SKM-1 treated with dmso at 0.1 percent for 144 hours (cell line): ENCODE measurements around the gene DYNLL1.
"Not testable (repeated sequence)": the region's sequence is repeated elsewhere in the genome, so short reads cannot be mapped to it uniquely, and the experiment has no call there.

ENCODE experiments used
- DNase-seq: peaks from one replicate; lab custom pipeline; 2025; ENCODE audit not compliant: unreplicated experiment; lab: John Stamatoyannopoulos, UW

DYNLL1 gene

DNA sequence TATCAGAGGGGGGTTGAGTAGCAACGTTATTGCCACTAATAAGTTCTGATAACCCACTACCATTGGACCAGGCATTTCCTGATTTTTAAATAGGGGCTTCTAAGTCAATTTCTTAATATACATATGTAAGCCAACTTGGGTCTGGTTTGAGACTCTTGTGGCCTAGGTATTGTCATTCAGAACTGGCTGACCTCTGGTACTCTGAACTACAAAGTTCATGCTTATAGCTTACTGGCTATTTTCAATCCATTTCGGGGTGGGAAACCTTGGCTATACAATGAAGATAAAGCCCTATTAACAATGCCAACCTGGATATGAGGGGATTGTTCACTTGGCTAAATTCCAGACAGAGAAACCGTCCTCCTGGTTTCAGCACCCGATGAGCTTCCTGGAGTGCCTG lies 8.7 kb downstream of the DYNLL1 start:
- DNase-seq, result no peak

DNA sequence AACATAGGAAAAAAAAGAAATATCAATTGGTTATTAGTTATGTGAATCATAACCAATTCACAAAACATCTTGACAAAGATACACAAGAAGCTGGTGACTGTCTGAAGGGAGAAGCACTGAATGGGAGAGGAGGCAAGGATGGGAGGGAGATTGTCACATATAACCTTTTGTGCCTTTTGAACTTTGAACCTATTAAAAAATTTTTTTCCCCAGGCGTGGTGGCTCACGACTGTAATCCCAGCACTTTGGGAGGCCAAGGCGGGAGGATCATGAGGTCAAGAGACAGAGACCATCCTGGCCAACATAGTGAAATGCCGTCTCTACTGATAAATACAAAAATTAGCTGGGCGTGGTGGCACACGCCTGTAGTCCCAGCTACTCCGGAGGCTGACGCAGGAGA lies 12.6 kb downstream of the DYNLL1 start:
- DNase-seq, result no peak

GRCh38 chr12:120514002-120514401 lies 18.1 kb downstream of the DYNLL1 start:
- DNase-seq, result no peak

DNA sequence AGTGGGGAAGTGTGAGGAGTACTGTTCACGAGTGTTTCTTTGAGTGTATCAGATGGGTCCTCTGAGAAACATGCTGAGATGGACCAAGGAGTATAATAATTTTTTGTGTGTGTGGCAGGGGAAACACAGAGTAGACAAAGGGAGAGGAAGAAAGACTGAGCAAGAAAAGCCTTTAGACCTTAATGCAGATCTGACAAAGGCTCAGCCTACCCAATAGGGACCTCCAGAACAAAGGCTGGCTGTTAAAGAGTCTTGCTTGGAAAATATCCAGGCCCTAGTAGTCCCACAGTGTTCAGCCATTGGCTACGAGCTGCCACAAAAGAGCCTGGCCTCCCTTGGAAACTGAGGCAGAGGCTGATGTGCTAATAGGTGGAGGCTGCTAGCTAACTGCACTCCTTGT lies 19.6 kb downstream of the DYNLL1 start:
- DNase-seq, result no peak

DNA sequence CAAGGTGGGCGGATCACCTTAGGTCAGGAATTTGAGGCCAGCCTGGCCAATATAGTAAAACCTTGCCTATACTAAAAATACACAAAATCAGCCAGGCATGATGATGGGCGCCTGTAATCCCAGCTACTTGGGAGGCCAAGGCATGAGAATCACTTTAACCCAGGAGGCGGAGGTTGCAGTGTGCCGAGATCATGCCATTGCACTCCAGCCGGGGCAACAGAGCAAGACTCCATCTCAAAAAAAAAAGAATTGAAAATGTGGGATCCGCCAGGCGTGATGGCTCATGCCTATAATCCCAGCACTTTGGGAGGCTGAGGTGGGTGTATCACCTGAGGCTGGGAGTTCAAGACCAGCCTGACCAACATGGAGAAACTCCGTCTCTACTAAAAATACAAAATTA lies 23.4 kb downstream of the DYNLL1 start:
- DNase-seq, result not testable (repeated sequence)

DNA sequence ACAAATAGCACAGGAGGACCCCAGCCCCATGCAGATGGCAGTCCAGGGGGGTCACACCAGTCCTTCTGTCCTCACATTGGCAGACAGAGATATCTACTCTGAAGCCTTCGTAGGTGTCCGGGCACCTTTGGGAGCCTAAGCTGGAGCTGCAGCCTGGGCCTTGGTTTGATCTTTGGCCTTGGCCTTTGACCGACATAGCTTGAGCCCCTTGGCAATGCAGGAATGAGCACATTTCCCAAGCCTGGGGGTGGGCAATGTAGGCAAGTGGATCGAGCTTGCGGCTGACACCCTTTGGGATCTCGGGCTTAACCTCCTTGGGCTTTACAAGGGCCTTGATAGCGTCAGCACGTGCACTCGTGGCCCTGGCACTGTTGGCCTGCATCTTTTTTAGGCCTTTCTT lies 26.7 kb downstream of the DYNLL1 start:
- DNase-seq, result no peak

GRCh38 chr12:120528861-120529525 lies 33.1 kb downstream of the DYNLL1 start, which contains the start of gene COQ5:
Gene COQ5 (minus strand): TSS chr12:120529158. CDS start chr12:120529141, 17 bp downstream.
- peak; percentile 26 for DNase-seq

DNA sequence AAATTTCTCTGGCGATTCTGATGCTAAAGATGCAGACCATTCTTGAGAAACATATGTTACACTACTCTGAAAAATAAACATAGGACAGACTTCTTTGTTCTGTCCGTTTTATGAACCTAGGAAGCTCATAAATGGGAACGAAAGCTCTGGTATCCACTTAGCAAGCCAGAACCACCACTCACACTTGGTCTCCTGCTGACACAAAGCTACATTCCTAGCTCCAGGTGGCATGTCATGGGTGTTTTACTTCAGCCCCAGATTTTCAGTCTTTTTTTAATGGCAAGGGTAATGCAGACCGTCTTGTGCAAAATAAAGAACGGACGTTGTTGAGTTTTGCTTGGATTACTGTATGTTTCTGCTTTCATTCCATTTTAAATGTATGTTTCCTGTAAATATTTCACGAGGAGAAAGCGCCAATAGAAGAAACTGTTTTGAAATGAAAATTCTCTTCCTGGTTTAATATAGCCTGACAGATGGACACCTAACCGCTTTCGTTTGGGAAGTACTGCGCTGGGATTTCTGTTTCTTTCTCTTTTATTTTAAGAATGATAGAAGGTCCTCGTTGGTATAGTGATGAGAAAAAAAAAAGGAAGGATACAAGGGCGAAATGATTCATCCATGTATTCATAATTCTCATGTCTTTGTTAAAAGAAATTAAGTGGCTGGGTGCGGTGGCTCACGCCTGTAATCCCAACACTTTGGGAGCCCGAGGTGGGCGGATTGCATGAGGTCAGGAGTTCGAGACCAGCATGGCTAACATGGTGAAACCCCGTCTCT lies 33.9 kb downstream of the DYNLL1 start:
- DNase-seq, result no peak

- DNase-seq, result not testable (repeated sequence)
These were observed 34.5 kb downstream of the DYNLL1 start for GRCh38 chr12:120530418-120530761.

DNA sequence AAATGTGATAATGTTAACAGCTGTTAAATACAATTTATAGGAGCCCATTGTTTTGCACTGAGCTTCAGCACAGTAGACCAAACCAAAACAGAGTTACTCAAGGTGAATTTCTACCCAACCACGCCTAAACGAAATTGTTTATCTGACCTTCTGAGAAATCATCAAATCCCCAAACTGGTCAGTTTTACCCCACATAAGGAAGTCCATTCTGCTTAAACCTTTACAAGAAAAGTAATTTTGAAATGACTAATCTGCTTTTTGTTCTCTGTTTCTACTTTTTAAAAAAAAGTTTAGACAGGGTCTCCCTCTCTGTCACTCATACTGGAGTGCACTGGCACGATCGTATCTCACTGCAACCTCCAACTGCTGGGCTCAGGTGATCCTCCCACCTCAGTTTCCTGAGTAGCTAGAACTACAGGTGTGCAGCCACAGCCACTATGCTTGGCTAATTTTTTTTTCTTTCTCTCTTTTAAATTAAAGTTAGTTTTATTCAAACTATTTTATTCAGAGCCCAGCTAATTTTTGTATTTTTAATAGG lies 36.9 kb downstream of the DYNLL1 start:
- DNase-seq, result no peak

DNA sequence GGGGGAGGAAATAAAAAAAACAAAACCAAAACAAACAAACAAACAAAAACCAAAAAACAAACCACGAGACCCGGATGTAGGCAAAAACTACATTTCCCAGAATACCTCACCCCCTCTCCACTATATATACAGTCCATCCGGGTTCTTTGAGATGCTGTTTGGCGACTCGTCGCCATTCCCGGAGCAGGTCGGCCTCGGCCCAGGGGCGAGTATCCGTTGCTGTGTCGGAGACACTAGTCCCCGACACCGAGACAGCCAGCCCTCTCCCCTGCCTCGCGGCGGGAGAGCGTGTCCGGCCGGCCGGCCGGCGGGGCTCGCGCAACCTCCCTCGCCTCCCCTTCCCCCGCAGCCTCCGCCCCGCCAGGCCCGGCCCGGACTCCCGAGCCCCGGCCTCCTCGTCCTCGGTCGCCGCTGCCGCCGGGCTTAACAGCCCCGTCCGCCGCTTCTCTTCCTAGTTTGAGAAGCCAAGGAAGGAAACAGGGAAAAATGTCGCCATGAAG lies 38.3 kb downstream of the DYNLL1 start, which contains the start of gene RNF10:
Gene RNF10, plus strand, starts transcription at position 154 of the 500 bp plus-strand sequence. CDS start 456 bp downstream, outside the sequence.
- peak; percentile 39 for DNase-seq

DNA sequence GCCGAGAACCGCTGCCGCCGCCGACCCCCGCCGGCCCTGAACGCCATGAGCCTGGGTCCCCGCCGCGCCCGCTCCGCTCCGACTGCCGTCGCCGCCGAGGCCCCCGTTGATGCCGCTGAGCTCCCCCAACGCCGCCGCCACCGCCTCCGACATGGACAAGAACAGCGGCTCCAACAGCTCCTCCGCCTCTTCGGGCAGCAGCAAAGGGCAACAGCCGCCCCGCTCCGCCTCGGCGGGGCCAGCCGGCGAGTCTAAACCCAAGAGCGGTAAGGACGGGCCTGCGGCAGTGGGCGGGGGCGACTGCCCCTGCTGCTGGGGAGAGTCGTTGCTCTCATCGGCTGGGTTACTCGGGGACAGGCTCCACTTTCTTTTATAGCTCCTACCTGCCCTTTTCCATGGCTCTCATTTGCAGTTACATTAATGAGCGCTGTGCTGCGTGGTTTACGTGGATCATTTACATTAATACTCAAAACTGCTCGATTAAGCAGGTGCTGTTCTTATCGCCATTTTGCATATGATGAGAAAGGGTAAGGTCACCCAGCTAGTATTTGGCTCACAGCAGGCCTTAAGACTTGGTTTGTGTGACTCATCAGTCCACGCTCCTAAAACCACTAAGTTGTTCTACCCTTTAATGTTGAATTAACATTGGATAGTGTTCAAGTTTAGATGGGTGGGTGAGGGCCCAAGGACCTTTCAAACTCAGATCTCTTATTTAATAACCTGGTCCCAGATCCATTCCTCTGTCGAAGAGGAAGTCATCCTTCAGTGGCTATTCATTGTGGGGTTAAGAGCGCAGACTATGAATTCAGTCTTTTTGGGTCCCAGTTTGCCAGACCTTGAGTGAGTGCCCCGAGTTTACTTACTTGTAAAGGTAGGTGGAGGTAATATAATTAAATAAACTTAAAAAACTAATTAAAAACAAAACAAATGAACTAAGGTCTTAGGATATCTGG lies 39.1 kb downstream of the DYNLL1 start:
- DNase-seq, result no peak

DNA sequence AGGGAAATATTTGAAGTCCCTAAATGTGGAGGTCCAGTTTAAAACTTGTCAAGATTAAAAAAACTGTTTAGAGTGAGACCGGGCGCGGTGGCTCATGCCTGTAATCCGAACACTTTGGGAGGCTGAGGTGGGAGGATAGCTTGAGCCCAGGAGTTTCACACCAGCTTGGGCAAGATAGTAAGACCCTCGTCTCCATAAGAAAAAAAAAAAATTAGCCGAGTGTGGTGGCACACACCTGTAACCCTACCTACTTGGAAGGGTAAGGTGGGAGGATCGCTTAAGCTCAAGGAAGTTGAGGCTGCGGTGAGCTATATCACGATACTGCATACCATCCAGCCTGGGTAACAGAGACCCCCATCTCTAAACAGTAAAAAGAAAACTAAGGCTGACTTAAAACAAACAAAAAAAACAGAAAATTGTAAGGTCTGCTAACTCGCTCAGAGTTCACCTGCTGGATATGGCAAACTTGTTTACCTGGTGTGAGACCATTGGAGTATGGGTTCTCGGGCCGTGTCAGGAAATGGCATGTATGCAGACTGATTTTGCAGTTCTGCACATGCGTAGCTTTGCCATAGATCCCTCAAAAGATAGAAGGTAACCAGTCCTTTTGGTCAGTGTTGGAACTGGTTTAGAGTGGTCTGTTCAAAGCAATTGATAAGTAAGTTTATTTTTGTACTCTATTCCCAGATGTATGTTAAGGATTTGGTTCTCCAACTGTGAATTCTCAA lies 40.3 kb downstream of the DYNLL1 start:
- DNase-seq, result no peak

DNA sequence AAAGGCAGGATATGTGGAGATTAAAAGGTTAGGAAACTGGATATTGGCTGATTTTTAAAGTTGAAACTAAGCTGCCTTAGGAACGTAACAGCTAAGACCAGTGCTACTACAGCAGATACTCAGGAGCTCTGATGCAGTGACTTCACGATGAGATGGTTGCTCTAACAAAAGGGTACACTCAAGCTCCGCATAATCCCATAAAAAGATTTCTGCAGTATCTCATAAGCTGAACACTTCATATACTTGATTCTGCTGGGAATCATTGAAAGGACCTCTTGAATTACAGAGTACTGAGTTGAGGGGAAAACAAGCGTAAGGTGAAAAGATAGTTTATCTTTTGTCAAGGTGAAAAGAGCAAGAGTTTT lies 41.9 kb downstream of the DYNLL1 start:
- no peak for DNase-seq

- peak; percentile 30 for DNase-seq
These were observed 42.6 kb downstream of the DYNLL1 start for GRCh38 chr12:120538281-120539156.

DNA sequence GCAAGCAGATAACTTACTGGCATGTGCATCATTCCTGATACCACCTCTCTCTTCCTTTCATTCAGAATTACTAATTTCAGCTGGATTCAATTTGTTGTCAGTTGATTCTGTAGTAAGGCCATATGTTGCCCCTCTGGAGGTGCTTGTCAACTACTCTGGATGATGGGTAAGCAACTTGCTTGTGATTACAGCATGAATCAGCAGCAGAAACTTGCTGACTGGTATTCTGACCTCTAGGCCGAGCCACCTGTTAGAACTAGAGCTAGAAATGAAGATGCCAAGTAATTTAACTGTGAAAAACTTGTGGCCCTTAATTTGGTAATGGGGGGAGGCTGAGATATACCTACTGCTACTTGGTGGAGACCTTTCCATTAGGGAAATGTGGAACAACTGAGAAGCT lies 43.4 kb downstream of the DYNLL1 start:
- no peak for DNase-seq

GRCh38 chr12:120540445-120540844 lies 44.5 kb downstream of the DYNLL1 start:
- DNase-seq, result peak; percentile 18

- no peak for DNase-seq
These were observed 46.3 kb downstream of the DYNLL1 start for GRCh38 chr12:120542166-120542565.

- no peak for DNase-seq
These were observed 48.8 kb downstream of the DYNLL1 start for GRCh38 chr12:120544691-120545090.
